HepG2 (cell line): ENCODE results near the gene CTSW. TPM values are rescaled to one million over a fixed set of nuclear protein-coding genes. Genes with fewer than 3 reads are reported as not detected.
A peak's percentile ranks its signal among the peaks of the same experiment; 100 is the strongest.

Experiments used
- AKAP8 ChIP-seq: sonication (generic); formaldehyde crosslinking; IDR thresholded peaks from 2 replicates; pipeline ENCODE4 v1.5.1; 2020; ENCODE audit warnings: mild to moderate bottlenecking, missing genetic modification reagents
- HMG20A ChIP-seq: IDR thresholded peaks from 2 replicates; pipeline ENCODE4 v1.6.1; 2016; ENCODE audit warnings: borderline replicate concordance
- LCORL ChIP-seq, 2 experiments: fragments of 450-650 bp in 1 of 2; sonication (generic) in 1 of 2; formaldehyde crosslinking in 1 of 2; IDR thresholded peaks; 2 replicates each; pipeline versions ENCODE4 v1.5.0 to v1.6.1; 2017 to 2020; ENCODE audit warnings: antibody characterized with exemption in 1 of 2, missing genetic modification reagents in 1 of 2
- MAFF ChIP-seq: IDR thresholded peaks from 2 replicates; pipeline ENCODE4 v1.6.1; 2011; ENCODE audit warnings: low read depth, low read length, improper control_type of control experiment
- MAFK ChIP-seq, 2 experiments: IDR thresholded peaks in 1 of 2; conservative IDR thresholded peaks in 1 of 2; 2 replicates each; pipeline ENCODE4 v1.6.1; 2011; ENCODE audit warnings: improper control_type of control experiment in 2 of 2, low read length in 2 of 2
- MED1 ChIP-seq: sonication (generic); formaldehyde crosslinking; IDR thresholded peaks from 2 replicates; pipeline ENCODE4 v1.4.0; 2020; ENCODE audit warnings: missing genetic modification reagents
- SAP130 ChIP-seq: IDR thresholded peaks from 2 replicates; pipeline ENCODE4 v1.6.1; 2016; ENCODE audit warnings: low read depth
- SKI ChIP-seq: fragments of 450-650 bp; IDR thresholded peaks from one replicate; pipeline ENCODE4 v1.6.1; 2018; ENCODE audit warnings: mild to moderate bottlenecking; ENCODE audit not compliant: partially characterized antibody
- TBX3 ChIP-seq: fragments of 450-650 bp; IDR thresholded peaks from 2 replicates; pipeline ENCODE4 v1.6.1; 2017; ENCODE audit warnings: antibody characterized with exemption, mild to moderate bottlenecking, inconsistent platforms, borderline replicate concordance
- polyA plus RNA-seq, 8 experiments: library from polyadenylated mRNA; depleted of rRNA in 3 of 8; stranded (reverse) in 7 of 8; unstranded in 1 of 8; fragments of >200 nt; fragmentation: Illumina TruSeq in 4 of 8; extraction: Trizol in 4 of 8; gene quantifications; 2 replicates each; pipeline versions ENCODE4 v1.2.1 to v1.2.3, GENCODE V29; 2011 to 2016; ENCODE audit warnings: low read depth in 4 of 8, missing spikeins in 1 of 8, mixed read lengths in 1 of 8; ENCODE audit not compliant: insufficient read depth in 1 of 8
- total RNA-seq, 5 experiments: library from RNA; depleted of rRNA; stranded (reverse); fragments of >200 nt; fragmentation: Illumina TruSeq; extraction: Trizol; gene quantifications; 2 replicates each; pipeline ENCODE4 v1.2.3, GENCODE V29; 2016; ENCODE audit warnings: low read depth in 1 of 5
- TF ChIP-seq, protein P1 (sequence below): sonication (generic); formaldehyde crosslinking; IDR thresholded peaks from 2 replicates; pipeline ENCODE4 v1.9.0; 2021; ENCODE audit warnings: missing genetic modification reagents, mild to moderate bottlenecking, borderline replicate concordance
- TF ChIP-seq, protein P2 (sequence below): sonication (generic); formaldehyde crosslinking; IDR thresholded peaks from 2 replicates; pipeline ENCODE4 v1.5.0; 2020; ENCODE audit warnings: mild to moderate bottlenecking, missing genetic modification reagents, borderline replicate concordance
- TF ChIP-seq, protein P3 (sequence below): sonication (generic); formaldehyde crosslinking; IDR thresholded peaks from 2 replicates; pipeline ENCODE4 v1.4.0; 2020; ENCODE audit warnings: low read depth, missing genetic modification reagents
- TF ChIP-seq, protein P4 (sequence below): sonication (generic); formaldehyde crosslinking; IDR thresholded peaks from 2 replicates; pipeline ENCODE4 v1.4.0; 2020; ENCODE audit warnings: mild to moderate bottlenecking, missing genetic modification reagents
- TF ChIP-seq, protein P5 (sequence below): sonication (generic); formaldehyde crosslinking; IDR thresholded peaks from 2 replicates; pipeline ENCODE4 v1.5.1; 2020; ENCODE audit warnings: mild to moderate bottlenecking, missing genetic modification reagents, moderate library complexity

Gene CTSW
- total and polyA plus RNA-seq, 2 of the 13 experiments (the other 11 are each of a cell fraction or from before 2014, with no cell fraction given): 0.09 TPM; not detected in 1

DNA sequence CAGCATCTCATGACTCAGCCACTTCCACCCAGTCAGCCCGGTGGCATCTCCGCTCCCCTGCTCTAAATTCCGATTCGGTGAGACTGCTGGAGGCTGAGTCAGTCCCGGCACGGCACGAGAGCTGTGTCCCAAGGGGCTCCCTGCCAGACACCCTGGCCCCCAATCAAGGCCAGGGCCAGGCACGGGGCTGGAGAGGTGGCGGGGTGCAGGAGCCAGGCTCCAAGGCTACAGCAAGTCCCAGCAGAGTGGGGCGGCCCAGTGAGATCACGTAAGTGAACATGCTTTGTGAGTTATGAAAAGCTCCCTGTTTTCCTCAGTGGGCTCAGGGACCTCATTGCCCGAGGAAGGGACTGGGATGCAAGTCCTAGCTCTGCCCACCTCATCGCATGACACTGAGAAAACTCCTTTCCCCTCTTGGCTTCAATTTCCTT lies 36.2 kb downstream of the CTSW start (continued):
- TF ChIP-seq, protein P1, sequence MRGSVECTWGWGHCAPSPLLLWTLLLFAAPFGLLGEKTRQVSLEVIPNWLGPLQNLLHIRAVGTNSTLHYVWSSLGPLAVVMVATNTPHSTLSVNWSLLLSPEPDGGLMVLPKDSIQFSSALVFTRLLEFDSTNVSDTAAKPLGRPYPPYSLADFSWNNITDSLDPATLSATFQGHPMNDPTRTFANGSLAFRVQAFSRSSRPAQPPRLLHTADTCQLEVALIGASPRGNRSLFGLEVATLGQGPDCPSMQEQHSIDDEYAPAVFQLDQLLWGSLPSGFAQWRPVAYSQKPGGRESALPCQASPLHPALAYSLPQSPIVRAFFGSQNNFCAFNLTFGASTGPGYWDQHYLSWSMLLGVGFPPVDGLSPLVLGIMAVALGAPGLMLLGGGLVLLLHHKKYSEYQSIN (CRISPR knock-in tag): no peak
- TF ChIP-seq AKAP8 (CRISPR knock-in tag) (peak; percentile 60), SAP130 (peak; percentile 77), MAFF (peak; percentile 42), MED1 (0 out of 2 replicates have a peak, but pooled peaks have one; percentile 23), TBX3 (peak; percentile 62; the same call in 1 of the 2 replicates), SKI (peak; percentile 42), LCORL (IDR thresholded peaks at IDR 0.05) (no peak), LCORL (CRISPR knock-in tag; IDR thresholded peaks at IDR 0.05) (peak; percentile 46; the same call in 1 of the 2 replicates), MAFK (conservative IDR thresholded peaks at IDR 0.05 in 1 of 2, IDR thresholded peaks at IDR 0.05 in 1 of 2; ENCODE audit: low read length in 2 of 2) (peak; percentile 37 to 60; a peak in 2 of 4 replicates), HMG20A (CRISPR knock-in tag) (peak; percentile 15; the same call in 1 of the 2 replicates)
- TF ChIP-seq, protein P2, sequence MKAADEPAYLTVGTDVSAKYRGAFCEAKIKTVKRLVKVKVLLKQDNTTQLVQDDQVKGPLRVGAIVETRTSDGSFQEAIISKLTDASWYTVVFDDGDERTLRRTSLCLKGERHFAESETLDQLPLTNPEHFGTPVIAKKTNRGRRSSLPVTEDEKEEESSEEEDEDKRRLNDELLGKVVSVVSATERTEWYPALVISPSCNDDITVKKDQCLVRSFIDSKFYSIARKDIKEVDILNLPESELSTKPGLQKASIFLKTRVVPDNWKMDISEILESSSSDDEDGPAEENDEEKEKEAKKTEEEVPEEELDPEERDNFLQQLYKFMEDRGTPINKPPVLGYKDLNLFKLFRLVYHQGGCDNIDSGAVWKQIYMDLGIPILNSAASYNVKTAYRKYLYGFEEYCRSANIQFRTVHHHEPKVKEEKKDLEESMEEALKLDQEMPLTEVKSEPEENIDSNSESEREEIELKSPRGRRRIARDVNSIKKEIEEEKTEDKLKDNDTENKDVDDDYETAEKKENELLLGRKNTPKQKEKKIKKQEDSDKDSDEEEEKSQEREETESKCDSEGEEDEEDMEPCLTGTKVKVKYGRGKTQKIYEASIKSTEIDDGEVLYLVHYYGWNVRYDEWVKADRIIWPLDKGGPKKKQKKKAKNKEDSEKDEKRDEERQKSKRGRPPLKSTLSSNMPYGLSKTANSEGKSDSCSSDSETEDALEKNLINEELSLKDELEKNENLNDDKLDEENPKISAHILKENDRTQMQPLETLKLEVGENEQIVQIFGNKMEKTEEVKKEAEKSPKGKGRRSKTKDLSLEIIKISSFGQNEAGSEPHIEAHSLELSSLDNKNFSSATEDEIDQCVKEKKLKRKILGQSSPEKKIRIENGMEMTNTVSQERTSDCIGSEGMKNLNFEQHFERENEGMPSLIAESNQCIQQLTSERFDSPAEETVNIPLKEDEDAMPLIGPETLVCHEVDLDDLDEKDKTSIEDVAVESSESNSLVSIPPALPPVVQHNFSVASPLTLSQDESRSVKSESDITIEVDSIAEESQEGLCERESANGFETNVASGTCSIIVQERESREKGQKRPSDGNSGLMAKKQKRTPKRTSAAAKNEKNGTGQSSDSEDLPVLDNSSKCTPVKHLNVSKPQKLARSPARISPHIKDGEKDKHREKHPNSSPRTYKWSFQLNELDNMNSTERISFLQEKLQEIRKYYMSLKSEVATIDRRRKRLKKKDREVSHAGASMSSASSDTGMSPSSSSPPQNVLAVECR (CRISPR knock-in tag): peak; percentile 18; the same call in 1 of the 2 replicates
- TF ChIP-seq, protein P3, sequence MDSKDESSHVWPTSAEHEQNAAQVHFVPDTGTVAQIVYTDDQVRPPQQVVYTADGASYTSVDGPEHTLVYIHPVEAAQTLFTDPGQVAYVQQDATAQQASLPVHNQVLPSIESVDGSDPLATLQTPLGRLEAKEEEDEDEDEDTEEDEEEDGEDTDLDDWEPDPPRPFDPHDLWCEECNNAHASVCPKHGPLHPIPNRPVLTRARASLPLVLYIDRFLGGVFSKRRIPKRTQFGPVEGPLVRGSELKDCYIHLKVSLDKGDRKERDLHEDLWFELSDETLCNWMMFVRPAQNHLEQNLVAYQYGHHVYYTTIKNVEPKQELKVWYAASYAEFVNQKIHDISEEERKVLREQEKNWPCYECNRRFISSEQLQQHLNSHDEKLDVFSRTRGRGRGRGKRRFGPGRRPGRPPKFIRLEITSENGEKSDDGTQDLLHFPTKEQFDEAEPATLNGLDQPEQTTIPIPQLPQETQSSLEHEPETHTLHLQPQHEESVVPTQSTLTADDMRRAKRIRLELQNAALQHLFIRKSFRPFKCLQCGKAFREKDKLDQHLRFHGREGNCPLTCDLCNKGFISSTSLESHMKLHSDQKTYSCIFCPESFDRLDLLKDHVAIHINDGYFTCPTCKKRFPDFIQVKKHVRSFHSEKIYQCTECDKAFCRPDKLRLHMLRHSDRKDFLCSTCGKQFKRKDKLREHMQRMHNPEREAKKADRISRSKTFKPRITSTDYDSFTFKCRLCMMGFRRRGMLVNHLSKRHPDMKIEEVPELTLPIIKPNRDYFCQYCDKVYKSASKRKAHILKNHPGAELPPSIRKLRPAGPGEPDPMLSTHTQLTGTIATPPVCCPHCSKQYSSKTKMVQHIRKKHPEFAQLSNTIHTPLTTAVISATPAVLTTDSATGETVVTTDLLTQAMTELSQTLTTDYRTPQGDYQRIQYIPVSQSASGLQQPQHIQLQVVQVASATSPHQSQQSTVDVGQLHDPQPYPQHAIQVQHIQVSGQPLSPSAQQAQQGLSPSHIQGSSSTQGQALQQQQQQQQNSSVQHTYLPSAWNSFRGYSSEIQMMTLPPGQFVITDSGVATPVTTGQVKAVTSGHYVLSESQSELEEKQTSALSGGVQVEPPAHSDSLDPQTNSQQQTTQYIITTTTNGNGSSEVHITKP (CRISPR knock-in tag): peak; percentile 75
- TF ChIP-seq, protein P4, sequence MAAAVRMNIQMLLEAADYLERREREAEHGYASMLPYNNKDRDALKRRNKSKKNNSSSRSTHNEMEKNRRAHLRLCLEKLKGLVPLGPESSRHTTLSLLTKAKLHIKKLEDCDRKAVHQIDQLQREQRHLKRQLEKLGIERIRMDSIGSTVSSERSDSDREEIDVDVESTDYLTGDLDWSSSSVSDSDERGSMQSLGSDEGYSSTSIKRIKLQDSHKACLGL (CRISPR knock-in tag): 0 out of 2 replicates have a peak, but pooled peaks have one; percentile 4
- TF ChIP-seq, protein P5, sequence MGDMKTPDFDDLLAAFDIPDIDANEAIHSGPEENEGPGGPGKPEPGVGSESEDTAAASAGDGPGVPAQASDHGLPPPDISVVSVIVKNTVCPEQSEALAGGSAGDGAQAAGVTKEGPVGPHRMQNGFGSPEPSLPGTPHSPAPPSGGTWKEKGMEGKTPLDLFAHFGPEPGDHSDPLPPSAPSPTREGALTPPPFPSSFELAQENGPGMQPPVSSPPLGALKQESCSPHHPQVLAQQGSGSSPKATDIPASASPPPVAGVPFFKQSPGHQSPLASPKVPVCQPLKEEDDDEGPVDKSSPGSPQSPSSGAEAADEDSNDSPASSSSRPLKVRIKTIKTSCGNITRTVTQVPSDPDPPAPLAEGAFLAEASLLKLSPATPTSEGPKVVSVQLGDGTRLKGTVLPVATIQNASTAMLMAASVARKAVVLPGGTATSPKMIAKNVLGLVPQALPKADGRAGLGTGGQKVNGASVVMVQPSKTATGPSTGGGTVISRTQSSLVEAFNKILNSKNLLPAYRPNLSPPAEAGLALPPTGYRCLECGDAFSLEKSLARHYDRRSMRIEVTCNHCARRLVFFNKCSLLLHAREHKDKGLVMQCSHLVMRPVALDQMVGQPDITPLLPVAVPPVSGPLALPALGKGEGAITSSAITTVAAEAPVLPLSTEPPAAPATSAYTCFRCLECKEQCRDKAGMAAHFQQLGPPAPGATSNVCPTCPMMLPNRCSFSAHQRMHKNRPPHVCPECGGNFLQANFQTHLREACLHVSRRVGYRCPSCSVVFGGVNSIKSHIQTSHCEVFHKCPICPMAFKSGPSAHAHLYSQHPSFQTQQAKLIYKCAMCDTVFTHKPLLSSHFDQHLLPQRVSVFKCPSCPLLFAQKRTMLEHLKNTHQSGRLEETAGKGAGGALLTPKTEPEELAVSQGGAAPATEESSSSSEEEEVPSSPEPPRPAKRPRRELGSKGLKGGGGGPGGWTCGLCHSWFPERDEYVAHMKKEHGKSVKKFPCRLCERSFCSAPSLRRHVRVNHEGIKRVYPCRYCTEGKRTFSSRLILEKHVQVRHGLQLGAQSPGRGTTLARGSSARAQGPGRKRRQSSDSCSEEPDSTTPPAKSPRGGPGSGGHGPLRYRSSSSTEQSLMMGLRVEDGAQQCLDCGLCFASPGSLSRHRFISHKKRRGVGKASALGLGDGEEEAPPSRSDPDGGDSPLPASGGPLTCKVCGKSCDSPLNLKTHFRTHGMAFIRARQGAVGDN (CRISPR knock-in tag): peak; percentile 47
